G401 (cell line): Measurements from ENCODE around the gene SDF2L1. TPM values are rescaled to one million over a fixed set of nuclear protein-coding genes. Genes with fewer than 3 reads are reported as not detected.

Experiments used
- total RNA-seq: library from RNA; depleted of rRNA; stranded (reverse); fragments of >200 nt; shearing (Covaris generic); gene quantifications from 2 replicates; pipeline ENCODE4 v1.2.3, GENCODE V29; 2014; rRNA removed

Gene SDF2L1
- total RNA-seq, 1 experiment from 2014 or later: 39.7 TPM

Other genes with a start within 250 kb of the SDF2L1 start
- gene HIC2, start 224.9 kb upstream of the SDF2L1 start, total RNA-seq: 16.5 and 18.5 TPM in 2 replicates
- 2.0 and 13.5 TPM in 2 replicates for gene TMEM191C, start 174.9 kb upstream of the SDF2L1 start, total RNA-seq
- 0.47 and 0.49 TPM in 2 replicates for gene RIMBP3C, start 90.8 kb upstream of the SDF2L1 start, total RNA-seq
- gene UBE2L3, start 74.6 kb upstream of the SDF2L1 start, total RNA-seq: 46.6 and 58.0 TPM in 2 replicates
- 71.7 and 80.6 TPM in 2 replicates for gene YDJC, start 12.3 kb upstream of the SDF2L1 start, total RNA-seq
- not detected in 2 replicates for gene CCDC116, start 9.5 kb upstream of the SDF2L1 start, total RNA-seq
- 20.5 and 24.0 TPM in 2 replicates for gene PPIL2, start 23.7 kb downstream of the SDF2L1 start, total RNA-seq
- gene YPEL1, start 93.5 kb downstream of the SDF2L1 start, total RNA-seq: 0.14 and 0.62 TPM in 2 replicates
- 43.7 and 48.3 TPM in 2 replicates for gene MAPK1, start 225.3 kb downstream of the SDF2L1 start, total RNA-seq